HEK293 (cell line): ENCODE data around the gene DUSP16.
A peak's percentile ranks its signal among the peaks of the same experiment; 100 is the strongest.

Experiments used
- CTCF ChIA-PET: fragments of 350-600 bp; formaldehyde crosslinking; extraction: SDS; loops from one replicate; lab custom pipeline; 2021; ENCODE audit warnings: antibody characterized with exemption; lab: Yijun Ruan, JAX
- POLR2A ChIA-PET: fragments of 300-600 bp; formaldehyde crosslinking; extraction: SDS; loops from one replicate; lab custom pipeline; 2020; ENCODE audit warnings: antibody characterized with exemption, inconsistent platforms; lab: Yijun Ruan, JAX
- H3K27ac ChIP-seq: fragments of 200-500 bp; sonication (Bioruptor generic); 2 replicates; pipeline ENCODE4 v1.5.1; 2014; ENCODE audit warnings: low read depth, low read length, control low read depth, inconsistent platforms; ENCODE audit errors: extremely low read depth
- H3K36me3 ChIP-seq, 2 experiments: fragments of 200-500 bp in 1 of 2; sonication (Bioruptor generic) in 1 of 2; 1 replicate in 1 of 2; 2 replicates in 1 of 2; pipeline ENCODE4 v1.5.1; 2014 to 2017; ENCODE audit warnings: inconsistent platforms in 2 of 2, low read length in 2 of 2; ENCODE audit not compliant: control insufficient read depth in 2 of 2, insufficient read depth in 1 of 2
- H3K4me1 ChIP-seq: fragments of 200-500 bp; sonication (Bioruptor generic); 2 replicates; pipeline ENCODE4 v1.5.1; 2014; ENCODE audit warnings: mild to moderate bottlenecking, low read length, inconsistent platforms; ENCODE audit not compliant: control insufficient read depth, insufficient read depth
- H3K4me3 ChIP-seq: 2 replicates; pipeline ENCODE4 v1.5.1; 2011; ENCODE audit warnings: low read depth, mild to moderate bottlenecking, control low read depth, low read length, moderate library complexity
- H3K9me3 ChIP-seq: fragments of 200-500 bp; sonication (Bioruptor generic); 2 replicates; pipeline ENCODE4 v1.5.1; 2014; ENCODE audit warnings: low read depth, low read length, inconsistent platforms; ENCODE audit not compliant: control insufficient read depth, insufficient read depth
- KLF10 ChIP-seq: fragments of 450-650 bp; IDR thresholded peaks from 2 replicates; pipeline ENCODE4 v1.5.1; 2018; ENCODE audit warnings: missing biosample characterization, mild to moderate bottlenecking, missing genetic modification characterization
- KLF7 ChIP-seq: fragments of 450-650 bp; formaldehyde crosslinking; IDR thresholded peaks from 2 replicates; pipeline ENCODE4 v1.5.1; 2016; ENCODE audit warnings: missing biosample characterization, missing genetic modification characterization, borderline replicate concordance
- RBAK ChIP-seq: fragments of 450-650 bp; formaldehyde crosslinking; IDR thresholded peaks from 2 replicates; pipeline ENCODE4 v1.5.1; 2016; ENCODE audit warnings: missing biosample characterization, missing genetic modification characterization
- REPIN1 ChIP-seq: fragments of 450-650 bp; formaldehyde crosslinking; IDR thresholded peaks from 2 replicates; pipeline ENCODE4 v1.5.1; 2017; ENCODE audit warnings: missing biosample characterization, missing genetic modification characterization, low read depth
- ZBTB10 ChIP-seq: fragments of 450-650 bp; formaldehyde crosslinking; IDR thresholded peaks from 2 replicates; pipeline ENCODE4 v1.5.1; 2016; ENCODE audit warnings: missing biosample characterization, missing genetic modification characterization
- ZBTB17 ChIP-seq: fragments of 450-650 bp; formaldehyde crosslinking; IDR thresholded peaks from 2 replicates; pipeline ENCODE4 v1.5.1; 2016; ENCODE audit warnings: missing biosample characterization, missing genetic modification characterization
- ZBTB49 ChIP-seq: fragments of 450-650 bp; formaldehyde crosslinking; IDR thresholded peaks from 2 replicates; pipeline ENCODE4 v1.5.1; 2016; ENCODE audit warnings: missing biosample characterization, missing genetic modification characterization, low read depth
- ZNF184 ChIP-seq: fragments of 450-650 bp; IDR thresholded peaks from 2 replicates; pipeline ENCODE4 v1.5.1; 2018; ENCODE audit warnings: missing biosample characterization, mild to moderate bottlenecking, missing genetic modification characterization
- ZNF311 ChIP-seq: fragments of 450-650 bp; formaldehyde crosslinking; IDR thresholded peaks from 2 replicates; pipeline ENCODE4 v1.5.1; 2017; ENCODE audit warnings: missing biosample characterization, missing genetic modification characterization, borderline replicate concordance
- ZNF335 ChIP-seq: fragments of 450-650 bp; formaldehyde crosslinking; conservative IDR thresholded peaks from 2 replicates; pipeline ENCODE4 v1.5.1; 2016; ENCODE audit warnings: missing biosample characterization, missing genetic modification characterization
- ZNF354C ChIP-seq: fragments of 450-650 bp; formaldehyde crosslinking; IDR thresholded peaks from 2 replicates; pipeline ENCODE4 v1.5.1; 2016; ENCODE audit warnings: missing biosample characterization, missing genetic modification characterization, low read depth, borderline replicate concordance
- ZNF404 ChIP-seq: fragments of 450-650 bp; formaldehyde crosslinking; IDR thresholded peaks from 2 replicates; pipeline ENCODE4 v1.5.1; 2017; ENCODE audit warnings: missing biosample characterization, missing genetic modification characterization
- ZNF518A ChIP-seq: fragments of 450-650 bp; formaldehyde crosslinking; conservative IDR thresholded peaks from 2 replicates; pipeline ENCODE4 v1.5.1; 2016; ENCODE audit warnings: low read depth, missing biosample characterization, missing genetic modification characterization
- ZNF560 ChIP-seq: fragments of 450-650 bp; formaldehyde crosslinking; IDR thresholded peaks from 2 replicates; pipeline ENCODE4 v1.5.1; 2017; ENCODE audit warnings: missing biosample characterization, missing genetic modification characterization, borderline replicate concordance
- ZNF585B ChIP-seq: fragments of 450-650 bp; formaldehyde crosslinking; IDR thresholded peaks from 2 replicates; pipeline ENCODE4 v1.5.1; 2016; ENCODE audit warnings: missing biosample characterization, missing genetic modification characterization
- ZNF610 ChIP-seq: fragments of 450-650 bp; formaldehyde crosslinking; IDR thresholded peaks from 2 replicates; pipeline ENCODE4 v1.5.1; 2016; ENCODE audit warnings: missing biosample characterization, missing genetic modification characterization, borderline replicate concordance
- ZNF621 ChIP-seq: fragments of 450-650 bp; formaldehyde crosslinking; IDR thresholded peaks from 2 replicates; pipeline ENCODE4 v1.5.1; 2017; ENCODE audit warnings: missing biosample characterization, missing genetic modification characterization
- ZNF677 ChIP-seq: fragments of 450-650 bp; IDR thresholded peaks from 2 replicates; pipeline ENCODE4 v1.5.0; 2018; ENCODE audit warnings: missing biosample characterization, mild to moderate bottlenecking, missing genetic modification characterization, moderate library complexity
- ZNF692 ChIP-seq: fragments of 450-650 bp; formaldehyde crosslinking; IDR thresholded peaks from 2 replicates; pipeline ENCODE4 v1.5.1; 2016; ENCODE audit warnings: missing biosample characterization, missing genetic modification characterization
- ZNF701 ChIP-seq: fragments of 450-650 bp; formaldehyde crosslinking; IDR thresholded peaks from 2 replicates; pipeline ENCODE4 v1.5.1; 2016; ENCODE audit warnings: missing biosample characterization, missing genetic modification characterization
- ZNF747 ChIP-seq: fragments of 450-650 bp; formaldehyde crosslinking; IDR thresholded peaks from 2 replicates; pipeline ENCODE4 v1.5.1; 2016; ENCODE audit warnings: missing biosample characterization, missing genetic modification characterization
- ZSCAN5A ChIP-seq: fragments of 450-650 bp; formaldehyde crosslinking; IDR thresholded peaks from 2 replicates; pipeline ENCODE4 v1.5.1; 2016; ENCODE audit warnings: missing biosample characterization, missing genetic modification characterization

Gene DUSP16

GRCh38 chr12:12562585-12563261 is at the start of gene DUSP16:
TSS of gene DUSP16 (minus strand) at chr12:12562863. CDS start at chr12:12521098, 41,765 bp downstream.
- peaks cover 15% of the 10 kb centered on the region for H3K4me1 ChIP-seq
- ChIA-PET POLR2A (interaction anchor here (0.6 to 1.3 kb wide), 4 partner anchors 10 to 163 kb away, joined by 3 to 6 read pairs (median 4); no protein-coding TSS in a partner anchor), CTCF (interaction anchor here (0.6 to 2.3 kb wide), 11 partner anchors 10 to 412 kb away, joined by 3 to 15 read pairs (median 4); no protein-coding TSS in a partner anchor)
- H3K36me3 ChIP-seq, result no peaks in the 10 kb centered on the region
- H3K9me3 ChIP-seq, result no peaks in the 10 kb centered on the region
- peak within 1 kb of the TSS; percentile 58 for H3K4me3 ChIP-seq
- H3K27ac ChIP-seq, result peak within 1 kb of the TSS; percentile 99
- TF ChIP-seq ZNF747 (tag by site-specific recombination), result no peak
- no peak for TF ChIP-seq RBAK (tag by site-specific recombination)
- no peak for TF ChIP-seq ZNF560
- TF ChIP-seq ZNF311 (tag by site-specific recombination), result no peak
- TF ChIP-seq ZNF335, result peak; percentile 74
- TF ChIP-seq ZBTB49 (tag by site-specific recombination), result no peak
- TF ChIP-seq KLF7 (tag by site-specific recombination), result no peak
- no peak for TF ChIP-seq ZNF404 (tag by site-specific recombination)
- no peak for TF ChIP-seq ZBTB10 (tag by site-specific recombination)
- no peak for TF ChIP-seq ZNF585B
- TF ChIP-seq ZNF677, result no peak
- no peak for TF ChIP-seq ZNF354C
- TF ChIP-seq ZNF701 (tag by site-specific recombination), result no peak
- no peak for TF ChIP-seq ZSCAN5A (tag by site-specific recombination)
- TF ChIP-seq ZNF692 (tag by site-specific recombination), result peak; percentile 39; the same call in 1 of the 2 replicates
- no peak for TF ChIP-seq ZNF184 (tag by site-specific recombination)
- no peak for TF ChIP-seq REPIN1 (tag by site-specific recombination)
- TF ChIP-seq ZNF610 (tag by site-specific recombination), result no peak
- TF ChIP-seq ZBTB17 (tag by site-specific recombination), result peak; percentile 62
- TF ChIP-seq ZNF518A (tag by site-specific recombination), result no peak
- no peak for TF ChIP-seq ZNF621
- no peak; the same call in 1 of the 2 replicates for TF ChIP-seq KLF10 (tag by site-specific recombination)
